BLaER1 treated with 17β-estradiol and CSF1 and Interleukin-3, amounts not matched to agents 10 nM and 100 nM (cell line): ENCODE data around the gene EDC3.

ENCODE experiments used
- H3K27ac ChIP-seq, 11 experiments: shearing (Covaris generic); formaldehyde crosslinking; 2 replicates each; pipeline ENCODE4 v1.8.1; 2022
- H3K27me3 ChIP-seq, 11 experiments: shearing (Covaris generic); formaldehyde crosslinking; 2 replicates each; pipeline ENCODE4 v1.8.1; 2022
- H3K36me3 ChIP-seq, 11 experiments: shearing (Covaris generic); formaldehyde crosslinking; 2 replicates each; pipeline ENCODE4 v1.8.1; 2022
- H3K4me1 ChIP-seq, 10 experiments: shearing (Covaris generic); formaldehyde crosslinking; 2 replicates each; pipeline ENCODE4 v1.8.1; 2022
- H3K4me2 ChIP-seq, 11 experiments: shearing (Covaris generic); formaldehyde crosslinking; 2 replicates each; pipeline ENCODE4 v1.8.1; 2022
- H3K4me3 ChIP-seq, 10 experiments: shearing (Covaris generic); formaldehyde crosslinking; 2 replicates each; pipeline ENCODE4 v1.8.1; 2022
- H3K9ac ChIP-seq, 11 experiments: shearing (Covaris generic); formaldehyde crosslinking; 2 replicates each; pipeline ENCODE4 v1.8.1; 2022
- H3K9me3 ChIP-seq, 11 experiments: shearing (Covaris generic); formaldehyde crosslinking; replicated peaks in 1 of 11; 2 replicates each; pipeline ENCODE4 v1.8.1; 2022
- H4K20me1 ChIP-seq, 11 experiments: shearing (Covaris generic); formaldehyde crosslinking; 2 replicates each; pipeline ENCODE4 v1.8.1; 2022
- Cebpa-rat ChIP-seq, 11 experiments: shearing (Covaris generic); IDR thresholded peaks; 2 replicates each; pipeline ENCODE4 v1.8.1; 2022

The EDC3 gene

GRCh38 chr15:74621936-74622335 is 73.9 kb downstream of the EDC3 start:
- H3K4me2 ChIP-seq, result no peak overlapping the region
- peak overlapping the region in 3 of 11 experiments; percentile 16 to 99 (median 36); a peak in 3 of 22 replicates for H3K9ac ChIP-seq
- H3K27ac ChIP-seq, result no peak overlapping the region
- peaks cover 90 to 100% (median 95%) of the 10 kb centered on the region in 11 experiments for H3K36me3 ChIP-seq
- no peak overlapping the region for H3K4me3 ChIP-seq
- no peaks in the 10 kb centered on the region for H3K27me3 ChIP-seq
- no peaks in the 10 kb centered on the region for H3K9me3 ChIP-seq
- no peak for TF ChIP-seq Cebpa-rat (IDR thresholded peaks at IDR 0.05)
- H3K4me1 ChIP-seq, result peaks cover 32 to 50% (median 44%) of the 10 kb centered on the region in 10 experiments
- H4K20me1 ChIP-seq, result peaks cover 99 to 100% (median 100%) of the 10 kb centered on the region in 11 experiments

DNA sequence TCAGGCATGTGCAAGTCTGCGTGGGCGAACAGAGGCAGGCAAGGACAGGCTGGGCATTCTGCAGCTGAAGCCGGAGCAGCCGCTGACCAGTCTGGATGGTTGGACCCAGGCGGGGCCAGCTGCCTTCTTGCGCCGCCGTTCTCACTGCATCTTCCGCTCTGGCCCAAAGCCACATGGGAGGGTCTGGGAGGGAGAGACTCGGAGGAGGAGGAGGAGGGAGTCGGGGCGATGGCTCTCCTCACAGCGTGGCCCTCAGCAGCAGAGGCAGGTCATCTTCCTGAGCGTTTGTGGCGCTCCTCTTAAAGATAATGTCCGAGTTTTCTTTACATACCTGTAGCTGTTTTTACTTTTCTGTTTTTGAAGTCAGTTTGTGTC is 74.3 kb downstream of the EDC3 start:
- Histone ChIP-seq H3K36me3 (peaks cover 86 to 96% (median 91%) of the 10 kb centered on the region in 11 experiments), H3K4me2 (no peak overlapping the region), H3K4me3 (no peak overlapping the region), H3K4me1 (peaks cover 36 to 50% (median 45%) of the 10 kb centered on the region in 10 experiments), H3K27me3 (no peaks in the 10 kb centered on the region), H3K9ac (peak overlapping the region in 5 of 11 experiments; percentile 16 to 100 (median 36); a peak in 7 of 22 replicates), H3K27ac (no peak overlapping the region), H3K9me3 (no peaks in the 10 kb centered on the region), H4K20me1 (peaks cover 100% of the 10 kb centered on the region in 11 experiments)
- no peak for TF ChIP-seq Cebpa-rat (IDR thresholded peaks at IDR 0.05)

- H3K4me3 ChIP-seq, result no peak overlapping the region
- H3K4me2 ChIP-seq, result peak overlapping the region; percentile 9 to 64 (median 44); a peak in 18 of 22 replicates
- no peak for TF ChIP-seq Cebpa-rat (IDR thresholded peaks at IDR 0.05)
- 0 out of 22 replicates have a peak overlapping the region, but pooled peaks of 2 of the 11 experiments have one; percentile 1 to 18 for H3K27ac ChIP-seq
- peaks cover 96 to 100% (median 100%) of the 10 kb centered on the region in 11 experiments for H4K20me1 ChIP-seq
- H3K4me1 ChIP-seq, result peaks cover 36 to 48% (median 43%) of the 10 kb centered on the region in 10 experiments
- H3K27me3 ChIP-seq, result no peaks in the 10 kb centered on the region
- H3K9ac ChIP-seq, result peak overlapping the region in 9 of 11 experiments; percentile 4 to 100 (median 27); a peak in 11 of 22 replicates
- H3K36me3 ChIP-seq, result peaks cover 80 to 90% (median 85%) of the 10 kb centered on the region in 11 experiments
- H3K9me3 ChIP-seq, result no peaks in the 10 kb centered on the region
These were observed 74.9 kb downstream of the EDC3 start for GRCh38 chr15:74620636-74621545.

GRCh38 chr15:74619916-74620635 is 75.7 kb downstream of the EDC3 start:
- no peak for TF ChIP-seq Cebpa-rat (IDR thresholded peaks at IDR 0.05)
- Histone ChIP-seq H4K20me1 (peaks cover 88 to 94% (median 92%) of the 10 kb centered on the region in 11 experiments), H3K36me3 (peaks cover 71 to 82% (median 77%) of the 10 kb centered on the region in 11 experiments), H3K27ac (0 out of 22 replicates have a peak overlapping the region, but pooled peaks of 1 of the 11 experiments have one; percentile 1), H3K4me1 (peaks cover 33 to 49% (median 43%) of the 10 kb centered on the region in 10 experiments), H3K9me3 (no peaks in the 10 kb centered on the region), H3K4me2 (peak overlapping the region in 10 of 11 experiments; percentile 9 to 64 (median 44); a peak in 14 of 22 replicates), H3K27me3 (no peaks in the 10 kb centered on the region), H3K9ac (peak overlapping the region in 8 of 11 experiments; percentile 2 to 100 (median 28); a peak in 12 of 22 replicates), H3K4me3 (no peak overlapping the region; a peak in 1 of 20 replicates)

DNA sequence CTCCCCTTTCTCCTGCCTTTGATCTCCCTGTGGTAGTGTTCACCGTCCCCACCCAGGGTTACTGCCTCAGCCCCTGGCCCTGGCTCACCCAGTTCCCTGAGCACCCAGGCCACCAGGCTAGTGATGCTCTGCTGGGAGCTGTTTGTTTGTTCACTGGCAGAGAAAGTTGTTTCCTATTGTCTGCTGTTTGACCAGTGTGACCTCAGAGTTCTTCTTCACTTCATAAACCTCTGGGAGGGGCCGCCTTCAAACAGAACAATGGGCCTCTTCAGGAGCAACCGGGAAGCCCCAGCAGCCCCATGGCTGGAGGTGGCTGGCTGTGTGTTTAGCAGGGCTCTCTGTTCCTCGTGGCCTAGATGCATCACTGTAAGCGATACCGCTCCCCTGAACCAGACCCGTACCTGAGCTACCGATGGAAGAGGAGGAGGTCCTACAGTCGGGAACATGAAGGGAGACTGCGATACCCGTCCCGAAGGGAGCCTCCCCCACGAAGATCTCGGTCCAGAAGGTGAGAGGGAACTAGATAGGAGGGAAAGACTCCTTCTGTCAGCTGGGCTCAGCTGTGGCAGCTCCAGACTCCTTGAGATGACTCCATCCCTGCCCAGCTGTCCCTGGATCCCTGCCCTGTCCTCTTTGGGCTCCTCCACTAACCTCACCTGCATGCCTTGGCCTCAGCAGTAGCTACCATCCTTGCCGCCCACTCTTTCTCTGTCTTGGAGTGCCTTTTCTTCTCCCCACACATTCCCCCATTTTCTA is 76.8 kb downstream of the EDC3 start:
- Histone ChIP-seq H3K36me3 (peaks cover 61 to 71% (median 66%) of the 10 kb centered on the region in 11 experiments), H3K4me2 (peak overlapping the region in 7 of 11 experiments; percentile 93 to 100 (median 98); a peak in 6 of 22 replicates), H3K4me1 (peaks cover 33 to 57% (median 47%) of the 10 kb centered on the region in 10 experiments), H3K27ac (0 out of 22 replicates have a peak overlapping the region, but pooled peaks of 1 of the 11 experiments have one; percentile 10), H4K20me1 (peaks cover 77 to 83% (median 81%) of the 10 kb centered on the region in 11 experiments), H3K9ac (peak overlapping the region in 10 of 11 experiments; percentile 98 to 100 (median 100); a peak in 17 of 22 replicates), H3K4me3 (no peak overlapping the region), H3K9me3 (no peaks in the 10 kb centered on the region), H3K27me3 (no peaks in the 10 kb centered on the region)
- no peak for TF ChIP-seq Cebpa-rat (IDR thresholded peaks at IDR 0.05)

GRCh38 chr15:74616996-74617395 is 78.8 kb downstream of the EDC3 start:
- H3K4me2 ChIP-seq, result peak overlapping the region; percentile 89 to 100 (median 97)
- peaks cover 33 to 59% (median 50%) of the 10 kb centered on the region in 10 experiments for H3K4me1 ChIP-seq
- peak overlapping the region; percentile 95 to 100 (median 98) for H3K4me3 ChIP-seq
- no peak for TF ChIP-seq Cebpa-rat (IDR thresholded peaks at IDR 0.05)
- H3K27ac ChIP-seq, result peak overlapping the region in 10 of 11 experiments; percentile 95 to 99 (median 98); a peak in 20 of 22 replicates
- peaks cover 57 to 63% (median 61%) of the 10 kb centered on the region in 11 experiments for H4K20me1 ChIP-seq
- H3K9me3 ChIP-seq, result no peaks in the 10 kb centered on the region
- no peaks in the 10 kb centered on the region for H3K27me3 ChIP-seq
- peak overlapping the region; percentile 98 to 100 (median 99) for H3K9ac ChIP-seq
- H3K36me3 ChIP-seq, result peaks cover 41 to 51% (median 46%) of the 10 kb centered on the region in 11 experiments

DNA sequence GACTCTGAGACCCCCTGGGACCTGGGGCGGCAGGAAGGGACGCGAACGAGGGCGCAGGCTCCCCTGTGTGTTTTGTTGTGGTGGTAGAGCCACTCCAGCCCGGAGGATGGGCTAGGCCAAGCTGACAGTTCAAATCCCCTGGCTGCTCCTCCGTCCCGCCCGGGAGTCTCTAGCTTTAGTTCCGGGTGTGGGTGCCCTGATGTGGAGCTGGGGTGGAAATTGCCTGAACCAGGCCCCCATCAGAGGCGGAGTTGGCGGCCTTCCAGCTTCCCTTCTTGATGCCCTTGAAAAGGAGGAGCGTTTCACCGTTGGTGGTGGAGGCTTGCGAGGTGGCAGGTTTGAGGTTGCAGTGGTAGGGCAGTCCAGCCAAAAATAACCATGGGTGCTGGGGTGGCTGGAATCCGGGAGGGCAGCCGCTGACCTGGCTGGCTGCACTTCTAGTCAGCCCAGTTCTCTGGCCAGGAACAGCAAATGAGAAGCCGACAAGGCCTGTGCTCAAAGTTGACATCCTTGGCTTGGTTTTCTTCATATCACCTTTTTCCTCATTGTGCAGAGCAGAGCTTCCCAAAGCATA is 79.4 kb downstream of the EDC3 start:
- peak overlapping the region; percentile 95 to 100 (median 98) for H3K27ac ChIP-seq
- H3K9ac ChIP-seq, result peak overlapping the region; percentile 98 to 100 (median 99)
- H3K27me3 ChIP-seq, result no peaks in the 10 kb centered on the region
- H3K9me3 ChIP-seq, result no peaks in the 10 kb centered on the region
- peaks cover 52 to 57% (median 55%) of the 10 kb centered on the region in 11 experiments for H4K20me1 ChIP-seq
- peaks cover 33 to 63% (median 52%) of the 10 kb centered on the region in 10 experiments for H3K4me1 ChIP-seq
- TF ChIP-seq Cebpa-rat (IDR thresholded peaks at IDR 0.05), result no peak
- H3K4me2 ChIP-seq, result peak overlapping the region; percentile 89 to 100 (median 97)
- peaks cover 35 to 46% (median 41%) of the 10 kb centered on the region in 11 experiments for H3K36me3 ChIP-seq
- H3K4me3 ChIP-seq, result peak overlapping the region; percentile 95 to 100 (median 98)
